H7 (cell line): Measurements from ENCODE around the gene RBM20. TPM values are rescaled to one million over a fixed set of nuclear protein-coding genes. Genes with fewer than 3 reads are reported as not detected.

Experiments used
- total RNA-seq: library from RNA; depleted of rRNA; stranded (reverse); fragments of >200 nt; shearing (Covaris generic); gene quantifications from 2 replicates; pipeline ENCODE4 v1.2.3, GENCODE V29; 2014; rRNA removed

The RBM20 gene
- total RNA-seq, 1 experiment from 2014 or later, result 0.52 TPM

Other genes starting within 250 kb of the RBM20 start
- gene DUSP5, start 146.4 kb upstream of the RBM20 start, total RNA-seq, result 24.9 and 25.1 TPM in 2 replicates
- 33.1 and 57.6 TPM in 2 replicates for gene SMC3, start 76.6 kb upstream of the RBM20 start, total RNA-seq
- 9.0 and 17.4 TPM in 2 replicates for gene PDCD4, start 227.6 kb downstream of the RBM20 start, total RNA-seq